ENCODE results near the gene CCL18. TPM values are rescaled to one million over a fixed set of nuclear protein-coding genes. Genes with fewer than 3 reads are reported as not detected.
"Not testable (repeated sequence)": the region's sequence is repeated elsewhere in the genome, so short reads cannot be mapped to it uniquely, and the experiment has no call there.

The CCL18 gene
- total and polyA plus RNA-seq, 7 donors, result 0.04 to 11.9 (median 0.59) TPM; not detected in 2

DNA sequence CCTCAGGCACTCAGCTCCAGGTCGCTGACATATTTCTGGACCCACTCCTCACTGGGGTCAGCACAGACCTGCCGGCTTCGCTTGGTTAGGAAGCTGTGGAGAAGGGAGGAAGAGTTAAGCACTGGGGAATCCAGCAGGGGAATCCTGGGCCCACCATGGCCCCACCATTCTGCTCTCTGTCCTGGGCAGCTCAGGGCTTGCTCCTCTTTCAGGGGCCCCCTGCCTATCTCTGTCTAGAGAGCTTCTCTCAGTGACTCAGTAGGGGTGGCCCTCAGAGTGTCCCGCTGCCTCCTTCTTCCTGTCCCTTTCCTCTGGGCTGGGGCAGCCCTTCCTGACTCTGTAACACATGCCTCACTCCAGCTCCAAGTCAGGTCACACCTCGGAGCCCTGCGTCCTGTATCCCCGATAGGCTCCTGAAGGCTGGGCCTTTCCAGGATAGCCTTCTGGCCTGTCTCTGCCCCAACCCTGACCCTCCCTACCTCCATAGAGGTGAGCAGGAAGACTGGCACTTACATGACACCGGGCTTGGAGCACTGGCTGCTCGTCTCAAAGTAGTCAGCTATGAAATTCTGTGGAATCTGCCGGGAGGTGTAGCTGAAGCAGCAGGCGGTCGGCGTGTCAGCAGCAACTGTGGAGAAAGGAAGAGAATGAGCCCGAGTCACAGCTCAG is 24.7 kb downstream of the CCL18 start:
- no peaks in the 10 kb centered on the region for H3K4me1 ChIP-seq
- no peak overlapping the region for H3K27ac ChIP-seq
- H3K4me3 ChIP-seq, result no peak overlapping the region
- intact Hi-C loops (cut with DNase I), result no loop called here
- H3K27me3 ChIP-seq (ENCODE audit: insufficient read depth in 3 of 3, low read length in 2 of 3), result peaks cover 0 to 1% (median 0%) of the 10 kb centered on the region in 3 donors
- H3K9me3 ChIP-seq, result no peaks in the 10 kb centered on the region
- TF ChIP-seq, protein P1, sequence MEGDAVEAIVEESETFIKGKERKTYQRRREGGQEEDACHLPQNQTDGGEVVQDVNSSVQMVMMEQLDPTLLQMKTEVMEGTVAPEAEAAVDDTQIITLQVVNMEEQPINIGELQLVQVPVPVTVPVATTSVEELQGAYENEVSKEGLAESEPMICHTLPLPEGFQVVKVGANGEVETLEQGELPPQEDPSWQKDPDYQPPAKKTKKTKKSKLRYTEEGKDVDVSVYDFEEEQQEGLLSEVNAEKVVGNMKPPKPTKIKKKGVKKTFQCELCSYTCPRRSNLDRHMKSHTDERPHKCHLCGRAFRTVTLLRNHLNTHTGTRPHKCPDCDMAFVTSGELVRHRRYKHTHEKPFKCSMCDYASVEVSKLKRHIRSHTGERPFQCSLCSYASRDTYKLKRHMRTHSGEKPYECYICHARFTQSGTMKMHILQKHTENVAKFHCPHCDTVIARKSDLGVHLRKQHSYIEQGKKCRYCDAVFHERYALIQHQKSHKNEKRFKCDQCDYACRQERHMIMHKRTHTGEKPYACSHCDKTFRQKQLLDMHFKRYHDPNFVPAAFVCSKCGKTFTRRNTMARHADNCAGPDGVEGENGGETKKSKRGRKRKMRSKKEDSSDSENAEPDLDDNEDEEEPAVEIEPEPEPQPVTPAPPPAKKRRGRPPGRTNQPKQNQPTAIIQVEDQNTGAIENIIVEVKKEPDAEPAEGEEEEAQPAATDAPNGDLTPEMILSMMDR (IDR thresholded peaks at IDR 0.05), result no peak
- no peaks in the 10 kb centered on the region for H3K36me3 ChIP-seq (ENCODE audit: insufficient read depth in 1 of 2, low read depth in 1 of 2)
- WGBS, 3 donors, result 61 to 71% (median 66%) methylated on average over 12 to 14 of the region's 14 CpGs
- no peak for DNase-seq
- ATAC-seq, result no peak

DNA sequence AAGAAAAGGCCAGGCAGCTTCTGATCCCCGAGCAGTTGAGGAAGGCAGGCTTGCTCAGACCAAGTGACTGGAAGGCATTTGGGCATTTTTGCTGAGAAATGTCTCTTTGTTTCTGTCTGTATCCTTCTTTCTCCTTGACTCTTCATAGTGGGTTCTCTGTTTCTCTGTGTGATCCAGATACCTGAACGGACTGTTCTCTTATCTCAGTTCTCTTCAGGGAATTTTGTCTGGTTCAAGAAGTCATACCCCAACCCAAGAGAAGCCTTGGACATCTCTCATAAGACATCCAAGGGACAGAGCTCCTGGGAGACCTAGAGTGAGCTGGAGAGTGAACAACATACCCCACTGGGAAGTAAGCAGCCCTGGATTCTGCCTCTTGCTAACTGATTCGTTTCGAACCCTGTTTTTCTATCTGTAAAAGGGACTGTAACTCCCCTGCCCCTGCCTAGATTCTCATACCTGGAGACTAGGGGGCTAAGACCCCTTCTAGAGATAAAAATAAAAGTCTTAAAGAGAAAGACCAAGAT is 25.3 kb downstream of the CCL18 start:
- H3K27ac ChIP-seq, result no peak overlapping the region
- no peak overlapping the region for H3K4me3 ChIP-seq
- H3K9me3 ChIP-seq, result no peaks in the 10 kb centered on the region
- H3K36me3 ChIP-seq (ENCODE audit: insufficient read depth in 1 of 2, low read depth in 1 of 2), result no peaks in the 10 kb centered on the region
- ATAC-seq, result no peak
- TF ChIP-seq, protein P1 (IDR thresholded peaks at IDR 0.05), result no peak
- no peak for DNase-seq
- H3K27me3 ChIP-seq (ENCODE audit: insufficient read depth in 3 of 3, low read length in 2 of 3), result peaks cover 0 to 1% (median 0%) of the 10 kb centered on the region in 3 donors
- 65 to 77% (median 75%) methylated on average over 4 of the region's 4 CpGs for WGBS, 3 donors
- intact Hi-C loops (cut with DNase I), result no loop called here
- H3K4me1 ChIP-seq, result no peaks in the 10 kb centered on the region

DNA sequence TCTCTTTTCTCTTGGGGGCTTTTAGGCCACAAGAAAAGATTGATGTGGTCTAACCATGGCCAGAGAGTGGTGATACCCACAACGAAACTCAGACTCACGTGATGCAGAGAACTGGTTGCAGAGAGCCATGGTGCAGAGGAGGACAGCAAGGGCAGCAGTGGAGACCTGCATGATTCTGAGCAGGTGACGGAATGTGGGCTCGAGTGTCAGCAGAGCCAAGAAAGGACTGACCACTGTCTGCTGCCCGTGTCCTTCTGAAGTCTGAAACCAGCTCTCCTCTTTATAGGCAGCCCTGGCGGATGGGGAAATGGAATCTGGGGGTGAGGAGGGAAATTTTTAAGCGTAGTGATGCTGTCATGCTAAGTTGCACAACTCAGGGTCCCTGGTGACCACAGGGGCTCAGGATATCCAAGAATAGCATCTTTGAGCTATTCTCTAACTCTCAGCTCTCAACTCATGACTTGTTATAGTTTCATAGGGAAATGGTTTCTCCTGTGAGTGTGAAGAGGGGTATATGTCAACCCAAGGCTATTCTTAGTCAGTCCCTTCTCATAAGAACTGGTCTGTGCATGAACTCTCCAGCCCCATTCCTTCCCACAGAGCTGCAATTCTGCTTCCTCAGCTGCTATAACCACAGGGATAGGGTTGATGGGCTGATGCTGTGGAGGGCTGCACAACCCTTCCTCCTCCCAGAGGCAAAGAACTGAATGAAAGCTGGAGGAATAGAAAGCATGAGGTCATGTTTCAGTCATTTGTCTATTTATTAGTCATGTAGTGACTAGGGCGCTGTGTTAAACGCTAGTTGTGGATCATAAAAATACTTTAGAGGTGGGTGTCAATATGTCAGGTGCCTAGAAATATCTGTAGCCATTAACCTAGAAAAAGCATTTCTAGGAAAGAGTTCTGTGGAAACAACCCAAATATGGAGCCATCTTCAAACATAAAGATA is 26.1 kb downstream of the CCL18 start, which contains the start of gene CCL3:
Gene CCL3, minus strand, starts transcription at position 256 of the 949 bp plus-strand sequence. Its CDS starts 85 bp downstream, at position 171.
- peak in 1 of 2 donors; percentile 64 for DNase-seq
- Histone ChIP-seq H3K9me3 (no peaks in the 10 kb centered on the region), H3K27ac (peak within 1 kb of the TSS; percentile 4), H3K27me3 (ENCODE audit: insufficient read depth in 3 of 3, low read length in 2 of 3) (peaks cover 0 to 1% (median 0%) of the 10 kb centered on the region in 3 donors), H3K36me3 (ENCODE audit: insufficient read depth in 1 of 2, low read depth in 1 of 2) (no peaks in the 10 kb centered on the region), H3K4me3 (no peak within 1 kb of the TSS), H3K4me1 (no peaks in the 10 kb centered on the region)
- peak in 2 of 4 donors; percentile 28 to 50 for ATAC-seq
- TF ChIP-seq, protein P1 (IDR thresholded peaks at IDR 0.05), result no peak
- 54 to 58% (median 56%) methylated on average over 9 of the region's 9 CpGs for WGBS, 3 donors
- intact Hi-C loops (cut with DNase I), result no loop called here

DNA sequence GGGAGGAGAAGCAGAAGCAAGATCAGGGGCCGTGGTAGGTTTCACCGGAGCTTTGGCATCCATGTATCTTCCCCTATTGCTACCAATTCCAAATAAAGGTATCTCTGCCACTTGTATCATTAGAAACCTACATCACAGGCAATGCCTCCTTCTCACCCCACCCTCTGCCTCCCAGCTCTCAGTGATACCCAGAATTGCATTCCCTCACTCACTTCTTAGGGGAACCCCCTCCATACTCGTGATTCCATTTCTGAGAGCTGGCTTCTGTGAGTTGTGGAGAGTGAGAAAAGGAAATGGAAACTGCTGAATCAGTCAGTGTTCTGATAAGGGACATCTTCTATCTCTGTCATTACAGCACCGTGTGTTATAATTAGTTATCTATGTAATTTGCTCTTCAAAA is 28.2 kb downstream of the CCL18 start:
- intact Hi-C loops (cut with DNase I), result no loop called here
- TF ChIP-seq, protein P1 (IDR thresholded peaks at IDR 0.05), result no peak
- ATAC-seq (no peak), DNase-seq (no peak)
- Histone ChIP-seq H3K4me1 (no peaks in the 10 kb centered on the region), H3K27ac (no peak overlapping the region), H3K9me3 (no peaks in the 10 kb centered on the region), H3K36me3 (ENCODE audit: insufficient read depth in 1 of 2, low read depth in 1 of 2) (no peaks in the 10 kb centered on the region), H3K27me3 (ENCODE audit: insufficient read depth in 3 of 3, low read length in 2 of 3) (peaks cover 0 to 1% (median 0%) of the 10 kb centered on the region in 3 donors), H3K4me3 (no peak overlapping the region)
- 69 to 77% (median 71%) methylated on average over 4 of the region's 4 CpGs for WGBS, 3 donors

DNA sequence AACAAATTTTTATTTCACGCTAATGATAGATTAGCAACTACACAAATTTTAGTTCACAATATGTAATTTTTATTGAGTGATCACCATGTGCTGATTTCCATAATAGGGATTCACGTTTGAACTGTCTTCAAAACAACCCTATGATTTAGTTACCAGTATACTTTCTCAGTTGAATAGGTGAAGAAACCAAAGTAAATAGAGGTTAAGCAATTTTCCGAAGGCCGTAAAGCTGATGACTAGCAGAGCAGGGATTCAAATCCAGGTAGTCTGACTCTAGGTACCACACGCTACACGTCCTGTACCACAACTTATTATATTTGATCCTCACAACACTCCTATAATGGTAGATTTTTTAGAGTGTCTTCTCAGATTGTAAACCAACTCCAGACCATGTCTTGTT is 28.6 kb downstream of the CCL18 start:
- H3K4me1 ChIP-seq; H3K36me3 ChIP-seq (ENCODE audit: insufficient read depth in 1 of 2, low read depth in 1 of 2); H3K4me3 ChIP-seq; H3K9me3 ChIP-seq; H3K27ac ChIP-seq; intact Hi-C loops (cut with DNase I); H3K27me3 ChIP-seq (ENCODE audit: insufficient read depth in 3 of 3, low read length in 2 of 3); ATAC-seq; DNase-seq: not testable (repeated sequence)
- WGBS, 3 donors, result 81 to 85% (median 83%) methylated on average over 6 of the region's 6 CpGs
